H1 (cell line): ENCODE results near the gene SNX7. TPM values are rescaled to one million over a fixed set of nuclear protein-coding genes. Genes with fewer than 3 reads are reported as not detected.

Source experiments
- ASH2L ChIP-seq: fragments of 200-600, 300-600 bp; sonication (generic); IDR thresholded peaks from one replicate; pipeline ENCODE4 v1.7.1; 2017; ENCODE audit warnings: low read length
- ATF2 ChIP-seq: IDR thresholded peaks from 2 replicates; pipeline ENCODE4 v1.6.1; 2012; ENCODE audit warnings: low read length, inconsistent platforms
- BRCA1 ChIP-seq: IDR thresholded peaks from 2 replicates; pipeline ENCODE4 v1.6.1; 2012; ENCODE audit warnings: low read depth, low read length, improper control_type of control experiment
- E2F6 ChIP-seq: IDR thresholded peaks from 2 replicates; pipeline ENCODE4 v1.6.1; 2012; ENCODE audit warnings: inconsistent platforms
- EGR1 ChIP-seq: IDR thresholded peaks from 2 replicates; pipeline ENCODE4 v1.6.1; 2011; ENCODE audit warnings: low read depth, low read length, borderline replicate concordance
- EP300 ChIP-seq, 2 experiments: IDR thresholded peaks; 1 replicate in 1 of 2; 2 replicates in 1 of 2; pipeline ENCODE4 v1.6.1; 2011 to 2012; ENCODE audit warnings: low read depth in 2 of 2, low read length in 2 of 2, mild to moderate bottlenecking in 2 of 2, borderline replicate concordance in 1 of 2, inconsistent platforms in 1 of 2, moderate library complexity in 1 of 2
- HDAC6 ChIP-seq: IDR thresholded peaks from one replicate; pipeline ENCODE4 v1.7.1; 2012; ENCODE audit warnings: low read depth, mild to moderate bottlenecking, inconsistent platforms, low read length, moderate library complexity
- MAFK ChIP-seq: IDR thresholded peaks from 2 replicates; pipeline ENCODE4 v1.6.1; 2012; ENCODE audit warnings: low read depth, mild to moderate bottlenecking, improper control_type of control experiment, low read length
- NRF1 ChIP-seq: IDR thresholded peaks from 2 replicates; pipeline ENCODE4 v1.6.1; 2011; ENCODE audit warnings: mild to moderate bottlenecking, low read depth, low read length, improper control_type of control experiment
- POLR2AphosphoS5 ChIP-seq: IDR thresholded peaks from 2 replicates; pipeline ENCODE4 v1.6.1; 2011; ENCODE audit warnings: low read depth, low read length
- POU5F1 ChIP-seq: IDR thresholded peaks from 2 replicates; pipeline ENCODE4 v1.6.1; 2011; ENCODE audit warnings: low read depth, mild to moderate bottlenecking, low read length, moderate library complexity
- RBBP5 ChIP-seq: IDR thresholded peaks from 2 replicates; pipeline ENCODE4 v1.7.1; 2012; ENCODE audit warnings: low read depth, mild to moderate bottlenecking, inconsistent platforms, low read length, moderate library complexity, borderline replicate concordance
- RFX5 ChIP-seq: IDR thresholded peaks from 2 replicates; pipeline ENCODE4 v1.6.1; 2011; ENCODE audit warnings: low read depth, low read length, improper control_type of control experiment, borderline replicate concordance
- SAP30 ChIP-seq: fragments of 300-600 bp; sonication (generic); IDR thresholded peaks from 2 replicates; pipeline ENCODE4 v1.7.1; 2012; ENCODE audit warnings: low read length, moderate library complexity, mild to moderate bottlenecking, inconsistent platforms; ENCODE audit not compliant: insufficient read depth, insufficient replicate concordance
- SIN3A ChIP-seq, 2 experiments: IDR thresholded peaks in 1 of 2; conservative IDR thresholded peaks in 1 of 2; 2 replicates each; pipeline ENCODE4 v1.6.1; 2011 to 2012; ENCODE audit warnings: low read length in 2 of 2, improper control_type of control experiment in 1 of 2, low read depth in 1 of 2, mild to moderate bottlenecking in 1 of 2
- SIRT6 ChIP-seq: IDR thresholded peaks from one replicate; pipeline ENCODE4 v1.7.1; 2012; ENCODE audit warnings: low read length, inconsistent platforms
- SIX5 ChIP-seq: IDR thresholded peaks from 2 replicates; pipeline ENCODE4 v1.6.1; 2011; ENCODE audit warnings: mild to moderate bottlenecking, low read depth, low read length
- SP1 ChIP-seq: IDR thresholded peaks from 2 replicates; pipeline ENCODE4 v1.6.1; 2011; ENCODE audit warnings: low read depth, low read length
- SP4 ChIP-seq: IDR thresholded peaks from 2 replicates; pipeline ENCODE4 v1.6.1; 2012; ENCODE audit warnings: low read length, inconsistent platforms
- TCF12 ChIP-seq: IDR thresholded peaks from 2 replicates; pipeline ENCODE4 v1.6.1; 2011; ENCODE audit warnings: low read depth, mild to moderate bottlenecking, low read length
- TEAD4 ChIP-seq: IDR thresholded peaks from 2 replicates; pipeline ENCODE4 v1.6.1; 2012; ENCODE audit warnings: low read depth, low read length, inconsistent platforms, mixed read lengths
- YY1 ChIP-seq: IDR thresholded peaks from 2 replicates; pipeline ENCODE4 v1.6.1; 2011; ENCODE audit warnings: low read depth, mild to moderate bottlenecking, low read length
- polyA plus RNA-seq, 7 experiments: library from polyadenylated mRNA; depleted of rRNA in 3 of 7; stranded (reverse) in 5 of 7; unstranded in 2 of 7; fragments of >200 nt in 5 of 7; fragments of 200-250 nt in 2 of 7; gene quantifications; 1 replicate in 5 of 7; 2 replicates in 1 of 7; 4 replicates in 1 of 7; pipeline versions ENCODE4 v1.2.1 to v1.2.3, GENCODE V29; 2011 to 2013; ENCODE audit warnings: missing spikeins in 2 of 7, mixed read lengths in 2 of 7
- total RNA-seq: library from RNA; stranded (reverse); fragmentation: NEBNext Ultra II Directional; extraction: Animal tissue kit (Norgen Biotek cat#: 25700); gene quantifications from 2 replicates; pipeline ENCODE4 v1.2.1, GENCODE V29; 2021

Gene SNX7
- total and polyA plus RNA-seq, 2 of the 8 experiments (the other 6 are each of a cell fraction or from before 2014, with no cell fraction given): 9.2 to 23.8 TPM

GRCh38 chr1:98661544-98662355 lies at the start of gene SNX7 (continued):
- TF ChIP-seq HDAC6: no peak
- peak in 1 of 2 experiments; percentile 44; a peak in 1 of 3 replicates for TF ChIP-seq EP300 (IDR thresholded peaks at IDR 0.05; ENCODE audit: borderline replicate concordance in 1 of 2, low read depth in 2 of 2, low read length in 2 of 2)
- no peak for TF ChIP-seq YY1
- no peak for TF ChIP-seq RFX5
- no peak for TF ChIP-seq MAFK
- TF ChIP-seq SIN3A (conservative IDR thresholded peaks at IDR 0.05 in 1 of 2, IDR thresholded peaks at IDR 0.05 in 1 of 2; ENCODE audit: low read depth in 1 of 2, low read length in 2 of 2): no peak
- TF ChIP-seq SP4: no peak
- peak; percentile 98 for TF ChIP-seq RBBP5
- TF ChIP-seq POLR2AphosphoS5: no peak
- no peak for TF ChIP-seq ATF2
- TF ChIP-seq SP1: no peak
- peak; percentile 27 for TF ChIP-seq NRF1
- no peak for TF ChIP-seq SIX5
- TF ChIP-seq POU5F1: no peak
- TF ChIP-seq E2F6: no peak
- no peak for TF ChIP-seq SAP30
- TF ChIP-seq EGR1: no peak
- TF ChIP-seq SIRT6: no peak
- TF ChIP-seq TCF12: no peak
- peak; percentile 92 for TF ChIP-seq ASH2L
- no peak for TF ChIP-seq BRCA1
- TF ChIP-seq TEAD4: no peak
